Measurements from ENCODE around the gene ZNF528. TPM values are rescaled to one million over a fixed set of nuclear protein-coding genes. Genes with fewer than 3 reads are reported as not detected.

The ZNF528 gene
- not detected for total RNA-seq (2021; ENCODE audit: unreplicated experiment)
- 0.13 TPM in 1 of 2 replicates, not detected in the other for polyA plus RNA-seq (2012)
- Bru-seq, nascent RNA = percentile 14 among the genes with signal in this experiment
- percentile 9 among the genes with signal in this experiment for BruChase-seq, experiment 1, labeled RNA remaining after a 6-hour chase
- percentile 14 among the genes with signal in this experiment for BruChase-seq, experiment 2, labeled RNA remaining after a 2-hour chase
- long read RNA-seq = 0 reads

GRCh38 chr19:52397310-52398080 is at the start of gene ZNF528:
Gene ZNF528 (plus strand): TSS chr19:52397849. CDS start chr19:52402014, 4,165 bp downstream.
- no peak within 1 kb of the TSS for H2AFZ ChIP-seq (ENCODE audit: low read depth, low read length, poor library complexity, severe bottlenecking)
- TF ChIP-seq ATF3 (IDR thresholded peaks at IDR 0.05) (no peak), RAD21 (IDR thresholded peaks at IDR 0.05; ENCODE audit: low read depth) (no peak)
- CTCF ChIA-PET = no interaction called here
- POLR2A ChIA-PET = no interaction called here
- no peaks in the 10 kb centered on the region for H4K20me1 ChIP-seq (ENCODE audit: insufficient read depth)
- ATAC-seq = no peak
- H3K27ac ChIP-seq (ENCODE audit: low read depth, low read length) = no peak within 1 kb of the TSS
- no peak for DNase-seq (ENCODE audit: low read depth, low spot score)
- BruUV-seq (replicated peaks) = no TSS peak
- H3K79me2 ChIP-seq (ENCODE audit: insufficient read depth, low read length) = no peaks in the 10 kb centered on the region
- H3K27me3 ChIP-seq (ENCODE audit: insufficient read depth, low read length) = no peaks in the 10 kb centered on the region
- no peak within 1 kb of the TSS for H3K4me2 ChIP-seq (ENCODE audit: low read length)
- intact Hi-C loops (cut with micrococcal nuclease) = no loop called here
- no peaks in the 10 kb centered on the region for H3K36me3 ChIP-seq (ENCODE audit: control insufficient read depth in 1 of 2, insufficient read depth in 2 of 2, low read length in 2 of 2)
- RAD21 ChIA-PET (ENCODE audit: low non-redundant PET in 1 of 2, low total read pairs in 2 of 2, uncharacterized antibody in 2 of 2, unreplicated experiment in 2 of 2) = no interaction called here
- H3K9me3 ChIP-seq (ENCODE audit: control insufficient read depth in 1 of 2, insufficient read depth in 1 of 2, low read depth in 1 of 2, low read length in 2 of 2) = peaks cover 0 to 5% of the 10 kb centered on the region in 2 experiments; a peak in 2 of 4 replicates
- H3K4me3 ChIP-seq (replicated peaks in 1 of 2; ENCODE audit: low read depth in 1 of 2, low read length in 2 of 2) = no peak within 1 kb of the TSS
- H3K9ac ChIP-seq (ENCODE audit: low read length) = no peak within 1 kb of the TSS
- H3K9me2 ChIP-seq (ENCODE audit: insufficient read depth) = no peaks in the 10 kb centered on the region
- H3K4me1 ChIP-seq (ENCODE audit: control insufficient read depth in 1 of 2, insufficient read depth in 2 of 2, low read length in 2 of 2) = no peaks in the 10 kb centered on the region

GRCh38 chr19:52351512-52351911 is 46.1 kb upstream of the ZNF528 start:
- intact Hi-C loops (cut with micrococcal nuclease) = no loop called here
- Histone ChIP-seq H3K27ac (ENCODE audit: low read depth, low read length) (no peak overlapping the region), H3K36me3 (ENCODE audit: control insufficient read depth in 1 of 2, insufficient read depth in 2 of 2, low read length in 2 of 2) (no peaks in the 10 kb centered on the region), H3K79me2 (ENCODE audit: insufficient read depth, low read length) (no peaks in the 10 kb centered on the region), H3K9me3 (ENCODE audit: control insufficient read depth in 1 of 2, insufficient read depth in 1 of 2, low read depth in 1 of 2, low read length in 2 of 2) (peaks cover 0 to 5% of the 10 kb centered on the region in 2 experiments; a peak in 2 of 4 replicates), H3K27me3 (ENCODE audit: insufficient read depth, low read length) (no peaks in the 10 kb centered on the region), H3K4me3 (replicated peaks in 1 of 2; ENCODE audit: low read depth in 1 of 2, low read length in 2 of 2) (no peak overlapping the region), H3K9me2 (ENCODE audit: insufficient read depth) (no peaks in the 10 kb centered on the region), H3K4me2 (ENCODE audit: low read length) (no peak overlapping the region), H2AFZ (ENCODE audit: low read depth, low read length, poor library complexity, severe bottlenecking) (no peak overlapping the region), H4K20me1 (ENCODE audit: insufficient read depth) (no peaks in the 10 kb centered on the region), H3K4me1 (ENCODE audit: control insufficient read depth in 1 of 2, insufficient read depth in 2 of 2, low read length in 2 of 2) (no peaks in the 10 kb centered on the region), H3K9ac (ENCODE audit: low read length) (no peak overlapping the region)
- no peak for DNase-seq (ENCODE audit: low read depth, low spot score)
- ATAC-seq = no peak
- RAD21 ChIA-PET (ENCODE audit: low non-redundant PET in 1 of 2, low total read pairs in 2 of 2, uncharacterized antibody in 2 of 2, unreplicated experiment in 2 of 2) = no interaction called here
- CTCF ChIA-PET = no interaction called here
- POLR2A ChIA-PET = no interaction called here
- peak; percentile 20; the same call in 1 of the 2 replicates for TF ChIP-seq RAD21 (IDR thresholded peaks at IDR 0.05; ENCODE audit: low read depth)
- TF ChIP-seq CTCF (IDR thresholded peaks at IDR 0.05 in 2 of 3, conservative IDR thresholded peaks at IDR 0.05 in 1 of 3; ENCODE audit: borderline replicate concordance in 1 of 3, insufficient read depth in 1 of 3, low read depth in 2 of 3, low read length in 2 of 3) = peak in 2 of 3 experiments; percentile 23; a peak in 3 of 6 replicates
- no peak for TF ChIP-seq YY1 (IDR thresholded peaks at IDR 0.05; ENCODE audit: extremely low read depth, insufficient replicate concordance, low read depth, low read length)
- no TSS peak for BruUV-seq (replicated peaks)
